K562 (cell line): ENCODE measurements around the gene NMNAT2. TPM values are rescaled to one million over a fixed set of nuclear protein-coding genes. Genes with fewer than 3 reads are reported as not detected.

Experiments
- ATAC-seq: fragments of 200-7000 bp; cut with Tn5 transposase; 3 replicates; pipeline ENCODE4 v1.9.1; 2020; ENCODE audit warnings: moderate library complexity
- BruUV-seq: library from RNA; stranded (reverse); fragments of 400-500 nt; replicated peaks from 2 replicates; lab custom pipeline; 2021; lab: Mats Ljungman, UMichigan
- CTCF ChIA-PET: fragments of 300-600 bp; formaldehyde crosslinking; extraction: SDS; loops from one replicate; lab custom pipeline; 2021; ENCODE audit warnings: low intra/inter-chr PET ratio; lab: Yijun Ruan, JAX
- POLR2A ChIA-PET: fragments of 300-600, 350-650 bp; sonication (Branson Sonifier 250); formaldehyde crosslinking; extraction: SDS; loops from one replicate; lab custom pipeline; 2021; ENCODE audit warnings: antibody characterized with exemption, inconsistent platforms; lab: Yijun Ruan, JAX
- DNase-seq, 4 experiments: peaks; one replicate each; pipeline versions ENCODE4 v3.0.0 to v3.0.0-alpha.2; 2011 to 2018; ENCODE audit warnings: low spot score in 3 of 4, mixed read lengths in 3 of 4; ENCODE audit errors: extremely low read depth in 1 of 4
- FAIRE-seq: peaks from 2 replicates; lab custom pipeline; 2011; peaks lifted over from hg19 to GRCh38; lab: Jason Lieb, UNC
- H2AFZ ChIP-seq: 2 replicates; pipeline ENCODE4 v1.6.0; 2011; ENCODE audit warnings: low read depth, low read length, control low read depth, inconsistent platforms
- H3K27ac ChIP-seq: fragments of 200-600 bp; 3 replicates; pipeline ENCODE4 v1.8.0; 2011; ENCODE audit warnings: low read depth, mild to moderate bottlenecking, control low read depth, inconsistent platforms, low read length, moderate library complexity, mixed read lengths; ENCODE audit errors: extremely low read depth
- H3K27me3 ChIP-seq, 2 experiments: fragments of 300-600 bp in 1 of 2; 2 replicates in 1 of 2; 3 replicates in 1 of 2; pipeline versions ENCODE4 v1.6.0 to v1.8.0; 2011; ENCODE audit warnings: inconsistent platforms in 2 of 2, low read length in 2 of 2, mild to moderate bottlenecking in 1 of 2, mixed read lengths in 1 of 2, moderate library complexity in 1 of 2; ENCODE audit not compliant: control insufficient read depth in 2 of 2, insufficient read depth in 2 of 2
- H3K36me3 ChIP-seq: fragments of 300-600 bp; 3 replicates; pipeline ENCODE4 v1.8.0; 2011; ENCODE audit warnings: mild to moderate bottlenecking, low read length, inconsistent platforms; ENCODE audit not compliant: control insufficient read depth, insufficient read depth
- H3K4me1 ChIP-seq, 2 experiments: fragments of 200-600 bp in 1 of 2; replicated peaks in 1 of 2; 2 replicates in 1 of 2; 3 replicates in 1 of 2; pipeline versions ENCODE4 v1.5.1 to v1.8.0; 2011; ENCODE audit warnings: inconsistent platforms in 2 of 2, low read length in 2 of 2, mild to moderate bottlenecking in 1 of 2, mixed read lengths in 1 of 2, moderate library complexity in 1 of 2; ENCODE audit not compliant: control insufficient read depth in 2 of 2, insufficient read depth in 2 of 2
- H3K4me2 ChIP-seq: 2 replicates; pipeline ENCODE4 v1.6.1; 2011; ENCODE audit warnings: low read length, control low read depth, inconsistent platforms, mixed read lengths; ENCODE audit not compliant: insufficient read depth
- H3K4me3 ChIP-seq: fragments of 200-600 bp; sonication (generic), shearing (Covaris generic); 2 replicates; pipeline ENCODE4 v1.5.1; 2016; ENCODE audit warnings: control low read depth, inconsistent platforms
- H3K79me2 ChIP-seq: fragments of 200-600 bp; 3 replicates; pipeline ENCODE4 v1.8.0; 2011; ENCODE audit warnings: low read length, inconsistent platforms; ENCODE audit not compliant: control insufficient read depth, insufficient read depth
- H3K9ac ChIP-seq, 2 experiments: 2 replicates each; pipeline versions ENCODE4 v1.6.0 to v1.6.1; 2011; ENCODE audit warnings: low read depth in 2 of 2, low read length in 2 of 2, control low read depth in 1 of 2, inconsistent platforms in 1 of 2, mild to moderate bottlenecking in 1 of 2, mixed read lengths in 1 of 2; ENCODE audit not compliant: insufficient read depth in 1 of 2
- H3K9me1 ChIP-seq: one replicate; pipeline ENCODE4 v1.6.0; 2011; ENCODE audit warnings: inconsistent platforms, mild to moderate bottlenecking, low read length, moderate library complexity; ENCODE audit not compliant: control insufficient read depth, insufficient read depth
- H3K9me3 ChIP-seq: replicated peaks from 2 replicates; pipeline ENCODE4 v1.5.1; 2011; ENCODE audit warnings: low read depth, low read length, inconsistent platforms; ENCODE audit not compliant: control insufficient read depth, insufficient read depth
- H4K20me1 ChIP-seq: replicated peaks from 2 replicates; pipeline ENCODE4 v1.6.1; 2011; ENCODE audit warnings: low read length, inconsistent platforms, mixed read lengths; ENCODE audit not compliant: control insufficient read depth, insufficient read depth
- CBFA2T3 ChIP-seq: fragments of 450-650 bp; IDR thresholded peaks from 2 replicates; pipeline ENCODE4 v1.6.1; 2017
- CEBPG ChIP-seq, 3 experiments: fragments of 200-800 bp in 1 of 3; sonication (Bioruptor generic) in 1 of 3; sonication (generic) in 1 of 3; formaldehyde crosslinking in 1 of 3; IDR thresholded peaks in 2 of 3; conservative IDR thresholded peaks in 1 of 3; 2 replicates each; pipeline versions ENCODE4 v1.6.1 to v1.8.0; 2016 to 2022; ENCODE audit warnings: missing compliant biosample characterization in 2 of 3, missing genetic modification characterization in 2 of 3, mild to moderate bottlenecking in 1 of 3, missing genetic modification reagents in 1 of 3
- ESRRB ChIP-seq: fragments of 250-450 bp; sonication (Bioruptor Pico); IDR thresholded peaks from 2 replicates; pipeline ENCODE4 v1.5.0; 2020; ENCODE audit warnings: mild to moderate bottlenecking, moderate library complexity, borderline replicate concordance
- GABPB1 ChIP-seq: sonication (generic); formaldehyde crosslinking; IDR thresholded peaks from 2 replicates; pipeline ENCODE4 v1.8.0; 2022; ENCODE audit warnings: mild to moderate bottlenecking, missing genetic modification reagents
- GTF2F1 ChIP-seq: IDR thresholded peaks from 2 replicates; pipeline ENCODE4 v1.6.1; 2011; ENCODE audit warnings: low read depth, low read length, improper control_type of control experiment
- PHF21A ChIP-seq: fragments of 450-650 bp; IDR thresholded peaks from 2 replicates; pipeline ENCODE4 v1.6.1; 2017; ENCODE audit warnings: low read depth, borderline replicate concordance
- SMAD1 ChIP-seq: fragments of 150-350 bp; IDR thresholded peaks from 2 replicates; pipeline ENCODE4 v1.6.1; 2014; ENCODE audit warnings: low read length, low read depth; ENCODE audit not compliant: partially characterized antibody
- SMAD3 ChIP-seq: fragments of 450-650 bp; formaldehyde crosslinking; conservative IDR thresholded peaks from 2 replicates; pipeline ENCODE4 v1.4.0; 2020; ENCODE audit warnings: mild to moderate bottlenecking
- TBP ChIP-seq: optimal IDR thresholded peaks from 2 replicates; pipeline ENCODE3; 2011; ENCODE audit warnings: low read depth, low read length, improper control_type of control experiment
- TCF3 ChIP-seq: sonication (generic); formaldehyde crosslinking; IDR thresholded peaks from 2 replicates; pipeline ENCODE4 v1.4.0; 2020; ENCODE audit warnings: mild to moderate bottlenecking, missing genetic modification reagents
- YY1 ChIP-seq, 3 experiments: IDR thresholded peaks; 2 replicates each; pipeline ENCODE4 v1.6.1; 2011; ENCODE audit warnings: low read length in 2 of 3, mild to moderate bottlenecking in 2 of 3, moderate library complexity in 2 of 3, borderline replicate concordance in 1 of 3, control low read depth in 1 of 3, low read depth in 1 of 3; ENCODE audit not compliant: insufficient read depth in 3 of 3, insufficient replicate concordance in 2 of 3, control insufficient read depth in 1 of 3, insufficient read length in 1 of 3; ENCODE audit errors: extremely low read depth in 1 of 3
- ZBTB33 ChIP-seq: sonication (generic); formaldehyde crosslinking; IDR thresholded peaks from 2 replicates; pipeline ENCODE4 v1.8.1; 2023; ENCODE audit warnings: mild to moderate bottlenecking, missing genetic modification reagents
- ZC3H4 ChIP-seq: sonication (generic); formaldehyde crosslinking; IDR thresholded peaks from 2 replicates; pipeline ENCODE4 v1.9.0; 2021; ENCODE audit warnings: missing genetic modification reagents, borderline replicate concordance
- ZNF347 ChIP-seq: fragments of 450-650 bp; formaldehyde crosslinking; IDR thresholded peaks from 2 replicates; pipeline ENCODE4 v1.4.0; 2020; ENCODE audit warnings: low read depth, mild to moderate bottlenecking, moderate library complexity
- ZNF707 ChIP-seq: fragments of 250-450 bp; sonication (Bioruptor Pico); conservative IDR thresholded peaks from 2 replicates; pipeline ENCODE4 v1.8.0; 2022; ENCODE audit warnings: inconsistent platforms, mild to moderate bottlenecking, moderate library complexity
- WGBS: fragments of 100-300 bp; shearing (Covaris generic); methylation state at CpG from one replicate; pipeline ENCODE4 v1.1.6; 2016; ENCODE audit warnings: low coverage, mixed read lengths; ENCODE audit not compliant: insufficient coverage; ENCODE audit errors: missing lambda C conversion rate; 5-methylcytosine and 5-hydroxymethylcytosine counted together
- in situ Hi-C: fragments of 300-500 bp; cut with MboI; formaldehyde crosslinking; loops from 4 replicates; pipeline ENCODE4 v1.15.0; 2018; ENCODE audit warnings: inconsistent platforms, mixed read lengths
- intact Hi-C: fragments of 100-400 bp; cut with micrococcal nuclease; formaldehyde crosslinking; loops from 2 replicates; pipeline ENCODE4 v1.14.2; 2022
- polyA plus RNA-seq, 8 experiments: library from polyadenylated mRNA; depleted of rRNA in 4 of 8; stranded (reverse) in 5 of 8; unstranded in 3 of 8; fragments of >200 nt; fragmentation: Nextera tagmentation in 2 of 8; fragmentation: Illumina TruSeq in 1 of 8; extraction: Ambion mirVana in 2 of 8; extraction: Trizol in 1 of 8; gene quantifications; 2 replicates each; pipeline versions ENCODE4 v1.2.1 to v1.2.3, GENCODE V29; 2011 to 2014; ENCODE audit warnings: inconsistent platforms in 1 of 8, missing spikeins in 1 of 8
- total RNA-seq, 7 experiments: library from RNA; depleted of rRNA in 6 of 7; stranded (reverse); fragments of >200 nt in 6 of 7; fragmentation: Illumina TruSeq in 2 of 7; extraction: Trizol in 2 of 7; gene quantifications; 2 replicates each; pipeline versions ENCODE4 v1.2.1 to v1.2.3, GENCODE V29; 2011 to 2021; ENCODE audit warnings: low replicate concordance in 1 of 7

NMNAT2 gene
- total and polyA plus RNA-seq, 9 of the 15 experiments (the other 6 are each of a cell fraction or from before 2014, with no cell fraction given), result not detected

- no peaks in the 10 kb centered on the region for H3K4me1 ChIP-seq
- H4K20me1 ChIP-seq, result no peaks in the 10 kb centered on the region
- intact Hi-C loops (no loop called here), in situ Hi-C loops (loop anchor here (25.0 kb wide), 1 partner anchor 280 kb away; the partner anchor contains the start of gene SHCBP1L)
- 0% methylated on average over 3 of the region's 3 CpGs for WGBS
- no peaks in the 10 kb centered on the region for H3K9me1 ChIP-seq
- ChIA-PET CTCF (no interaction called here), POLR2A (no interaction called here)
- peaks cover 6 to 21% of the 10 kb centered on the region in 2 experiments for H3K27me3 ChIP-seq
- FAIRE-seq, result no peak
- H3K36me3 ChIP-seq, result no peaks in the 10 kb centered on the region
- no TSS peak for BruUV-seq
- ATAC-seq, result no peak
- no peaks in the 10 kb centered on the region for H3K9me3 ChIP-seq
- H3K9ac ChIP-seq, result no peak overlapping the region
- no peak overlapping the region for H2AFZ ChIP-seq
- no peak for TF ChIP-seq TCF3 (CRISPR knock-in tag)
- no peak for TF ChIP-seq ZNF707 (CRISPR knock-in tag)
- TF ChIP-seq CEBPG (CRISPR knock-in tag; IDR thresholded peaks at IDR 0.05), result no peak
- TF ChIP-seq CEBPG (tag; conservative IDR thresholded peaks at IDR 0.05 in 1 of 2, IDR thresholded peaks at IDR 0.05 in 1 of 2), result no peak
- TF ChIP-seq GTF2F1, result no peak
- H3K4me3 ChIP-seq, result no peak overlapping the region
- no peaks in the 10 kb centered on the region for H3K79me2 ChIP-seq
- H3K27ac ChIP-seq, result no peak overlapping the region
- no peak for DNase-seq
- H3K4me2 ChIP-seq, result no peak overlapping the region
Observed at GRCh38 chr1:183242556-183242955, 175.6 kb downstream of the NMNAT2 start.

DNA sequence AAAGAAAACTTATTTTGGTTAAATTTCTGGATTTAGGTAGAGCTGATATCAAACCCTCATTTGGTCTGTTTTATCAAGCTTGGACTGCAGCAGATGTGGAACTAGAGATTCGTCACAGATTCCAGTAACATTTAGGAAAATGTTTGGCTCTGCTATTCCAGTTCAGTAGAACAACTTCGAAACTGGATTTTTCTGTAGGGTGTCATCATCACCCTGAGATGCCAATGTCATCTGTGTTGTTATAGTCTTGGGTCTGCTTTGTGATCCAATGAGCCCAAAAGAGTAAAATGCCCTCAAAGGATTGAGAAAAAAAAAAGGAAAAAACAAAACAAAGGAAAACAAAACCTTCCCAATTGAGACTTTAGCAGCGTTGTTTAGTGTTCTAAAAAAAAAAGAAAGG, 176.7 kb downstream of the NMNAT2 start:
- DNase-seq, result no peak
- Histone ChIP-seq H3K27me3 (peaks cover 6 to 21% of the 10 kb centered on the region in 2 experiments), H3K9me1 (no peaks in the 10 kb centered on the region), H4K20me1 (no peaks in the 10 kb centered on the region), H3K27ac (no peak overlapping the region), H3K9ac (no peak overlapping the region), H2AFZ (no peak overlapping the region), H3K4me3 (no peak overlapping the region), H3K36me3 (no peaks in the 10 kb centered on the region), H3K4me2 (no peak overlapping the region), H3K9me3 (no peaks in the 10 kb centered on the region), H3K4me1 (no peaks in the 10 kb centered on the region), H3K79me2 (no peaks in the 10 kb centered on the region)
- ChIA-PET CTCF (no interaction called here), POLR2A (no interaction called here)
- no TSS peak for BruUV-seq
- intact Hi-C loops (no loop called here), in situ Hi-C loops (loop anchor here (25.0 kb wide), 1 partner anchor 279 kb away; the partner anchor contains the start of gene SHCBP1L)
- 0% methylated on average over 3 of the region's 3 CpGs for WGBS
- no peak for FAIRE-seq
- no peak for ATAC-seq
- TF ChIP-seq CBFA2T3, result no peak
- no peak for TF ChIP-seq TBP
- no peak for TF ChIP-seq PHF21A
- TF ChIP-seq ZC3H4, result no peak
- TF ChIP-seq SMAD1, result no peak
- no peak for TF ChIP-seq YY1 (IDR thresholded peaks at IDR 0.05; ENCODE audit: borderline replicate concordance in 1 of 3, control insufficient read depth in 1 of 3, extremely low read depth in 1 of 3, insufficient read depth in 3 of 3, insufficient read length in 1 of 3, insufficient replicate concordance in 2 of 3, low read depth in 1 of 3, low read length in 2 of 3)
- TF ChIP-seq ZNF347 (CRISPR knock-in tag), result no peak
- no peak for TF ChIP-seq SMAD3 (CRISPR knock-in tag)
- no peak for TF ChIP-seq ZBTB33 (CRISPR knock-in tag)
- no peak for TF ChIP-seq GABPB1 (CRISPR knock-in tag)
- TF ChIP-seq ESRRB (CRISPR knock-in tag), result no peak
